ENCODE data around the gene ST6GALNAC5. TPM values are rescaled to one million over a fixed set of nuclear protein-coding genes. Genes with fewer than 3 reads are reported as not detected.
A peak's percentile ranks its signal among the peaks of the same experiment; 100 is the strongest.

ST6GALNAC5 gene
- polyA plus RNA-seq, 3 donors: not detected

DNA sequence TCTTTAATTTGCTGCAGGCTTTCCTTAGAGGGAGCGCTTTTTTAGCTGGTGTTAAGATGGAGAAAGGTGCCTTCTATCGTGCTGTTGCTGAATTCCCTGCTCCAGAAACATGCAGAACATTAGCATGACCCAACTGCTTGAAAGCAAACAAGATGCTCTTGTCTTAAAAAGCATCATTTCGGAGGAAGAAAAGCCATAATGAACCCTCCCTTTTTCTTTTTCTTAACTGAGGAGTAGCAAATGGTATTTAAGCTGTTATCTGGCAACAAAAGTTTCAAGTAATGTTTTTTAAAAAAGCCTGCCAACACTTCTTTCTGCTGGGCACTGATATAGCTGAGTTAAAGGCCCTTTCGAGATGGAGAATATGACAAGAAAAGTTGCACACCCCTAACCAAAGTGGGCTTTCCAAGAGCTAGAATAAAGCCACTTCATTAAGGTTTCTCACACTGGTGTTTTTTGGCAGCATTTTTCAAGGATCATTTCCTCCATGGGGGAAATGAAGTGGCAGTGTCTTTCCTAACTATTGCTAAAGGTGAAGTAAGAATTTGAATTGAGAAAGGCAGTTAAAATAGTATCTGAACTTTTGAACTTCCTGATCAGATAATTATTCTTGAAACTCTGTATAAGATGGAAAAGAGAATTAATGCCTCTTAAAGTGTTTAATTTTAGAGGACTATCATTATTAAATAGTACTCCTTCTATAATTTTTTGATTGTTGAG lies 38.8 kb downstream of the ST6GALNAC5 start:
- Mint-ChIP-seq H3K9me3 (peaks cover 0 to 6% (median 3%) of the 10 kb centered on the region in 7 donors), H3K27ac (peak overlapping the region in 5 of 7 donors; percentile 30 to 80 (median 54)), H3K27me3 (ENCODE audit: low read depth in 3 of 3) (no peaks in the 10 kb centered on the region), H3K36me3 (peaks cover 0 to 2% of the 10 kb centered on the region in 2 donors), H3K4me3 (peak overlapping the region in 1 of 2 donors; percentile 67), H3K4me1 (peaks cover 39% of the 10 kb centered on the region)
- peak overlapping the region; percentile 27 for H3K4me2 ChIP-seq (replicated peaks; ENCODE audit: extremely low read depth, low read length, poor library complexity, severe bottlenecking)
- no peaks in the 10 kb centered on the region for H3K79me2 ChIP-seq (ENCODE audit: insufficient read depth, low read length)
- no peaks in the 10 kb centered on the region for H3K9me3 ChIP-seq (replicated peaks in 1 of 2; ENCODE audit: control insufficient read depth in 1 of 2, insufficient read depth in 1 of 2, low read length in 2 of 2)
- no peaks in the 10 kb centered on the region for H3K27me3 ChIP-seq (ENCODE audit: control insufficient read depth in 2 of 2, insufficient read depth in 2 of 2, low read length in 2 of 2)
- no peak overlapping the region for H2AFZ ChIP-seq (ENCODE audit: insufficient read depth, low read depth, low read length, poor library complexity, severe bottlenecking)
- H3K9ac ChIP-seq (ENCODE audit: insufficient read depth, low read length, poor library complexity, severe bottlenecking): no peak overlapping the region
- DNase-seq: peak; percentile 10 to 30 (median 23)
- no peaks in the 10 kb centered on the region for H4K20me1 ChIP-seq (ENCODE audit: insufficient read depth, low read length)
- peaks cover 21 to 29% of the 10 kb centered on the region in 2 donors for H3K4me1 ChIP-seq (ENCODE audit: control insufficient read depth in 1 of 2, insufficient read depth in 2 of 2, low read length in 2 of 2)
- TF ChIP-seq, protein P1, sequence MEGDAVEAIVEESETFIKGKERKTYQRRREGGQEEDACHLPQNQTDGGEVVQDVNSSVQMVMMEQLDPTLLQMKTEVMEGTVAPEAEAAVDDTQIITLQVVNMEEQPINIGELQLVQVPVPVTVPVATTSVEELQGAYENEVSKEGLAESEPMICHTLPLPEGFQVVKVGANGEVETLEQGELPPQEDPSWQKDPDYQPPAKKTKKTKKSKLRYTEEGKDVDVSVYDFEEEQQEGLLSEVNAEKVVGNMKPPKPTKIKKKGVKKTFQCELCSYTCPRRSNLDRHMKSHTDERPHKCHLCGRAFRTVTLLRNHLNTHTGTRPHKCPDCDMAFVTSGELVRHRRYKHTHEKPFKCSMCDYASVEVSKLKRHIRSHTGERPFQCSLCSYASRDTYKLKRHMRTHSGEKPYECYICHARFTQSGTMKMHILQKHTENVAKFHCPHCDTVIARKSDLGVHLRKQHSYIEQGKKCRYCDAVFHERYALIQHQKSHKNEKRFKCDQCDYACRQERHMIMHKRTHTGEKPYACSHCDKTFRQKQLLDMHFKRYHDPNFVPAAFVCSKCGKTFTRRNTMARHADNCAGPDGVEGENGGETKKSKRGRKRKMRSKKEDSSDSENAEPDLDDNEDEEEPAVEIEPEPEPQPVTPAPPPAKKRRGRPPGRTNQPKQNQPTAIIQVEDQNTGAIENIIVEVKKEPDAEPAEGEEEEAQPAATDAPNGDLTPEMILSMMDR (IDR thresholded peaks at IDR 0.05): no peak
- H3K36me3 ChIP-seq (replicated peaks in 1 of 2; ENCODE audit: control insufficient read depth in 1 of 2, insufficient read depth in 2 of 2, low read length in 2 of 2): no peaks in the 10 kb centered on the region
- intact Hi-C loops (cut with micrococcal nuclease): no loop called here
- H3K4me3 ChIP-seq (replicated peaks in 1 of 3; ENCODE audit: low read depth in 2 of 3, low read length in 3 of 3): peak overlapping the region in 1 of 3 experiments; percentile 7
- whole genome bisulfite sequencing (ENCODE audit: insufficient coverage): 100% methylated on average over 1 of the region's 4 CpGs
- no peak overlapping the region for H3K27ac ChIP-seq (ENCODE audit: low read depth in 1 of 2, low read length in 2 of 2)

DNA sequence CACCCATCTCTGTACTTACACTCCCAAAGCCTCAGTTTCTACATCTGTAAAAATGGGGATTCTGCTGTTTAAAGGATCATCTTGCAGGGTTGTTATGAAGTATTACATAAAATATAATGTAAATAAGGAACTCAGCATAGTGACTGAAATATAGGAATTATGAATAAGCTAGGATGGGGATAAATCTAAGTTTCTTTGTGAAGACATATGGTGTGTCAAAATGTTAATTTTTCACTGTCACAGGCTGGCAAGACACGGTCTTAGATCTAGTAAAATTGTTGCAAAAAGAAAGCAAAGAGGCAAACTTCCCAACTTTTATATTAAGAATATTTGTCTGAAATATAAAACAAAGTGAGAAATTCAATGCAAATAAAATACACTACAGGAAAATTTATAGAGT lies 42.0 kb downstream of the ST6GALNAC5 start:
- H3K27me3 Mint-ChIP-seq (ENCODE audit: low read depth in 3 of 3): peaks cover 0 to 3% (median 3%) of the 10 kb centered on the region in 3 donors
- peaks cover 21 to 29% of the 10 kb centered on the region in 2 donors for H3K4me1 ChIP-seq (ENCODE audit: control insufficient read depth in 1 of 2, insufficient read depth in 2 of 2, low read length in 2 of 2)
- no peak overlapping the region for H3K9ac ChIP-seq (ENCODE audit: insufficient read depth, low read length, poor library complexity, severe bottlenecking)
- no peak overlapping the region for H3K4me3 Mint-ChIP-seq
- intact Hi-C loops (cut with micrococcal nuclease): no loop called here
- H3K9me3 Mint-ChIP-seq: peaks cover 0 to 16% (median 4%) of the 10 kb centered on the region in 7 donors
- peaks cover 37% of the 10 kb centered on the region for H3K4me1 Mint-ChIP-seq
- no peaks in the 10 kb centered on the region for H4K20me1 ChIP-seq (ENCODE audit: insufficient read depth, low read length)
- H3K79me2 ChIP-seq (ENCODE audit: insufficient read depth, low read length): no peaks in the 10 kb centered on the region
- no peak overlapping the region for H3K4me2 ChIP-seq (replicated peaks; ENCODE audit: extremely low read depth, low read length, poor library complexity, severe bottlenecking)
- H3K36me3 ChIP-seq (replicated peaks in 1 of 2; ENCODE audit: control insufficient read depth in 1 of 2, insufficient read depth in 2 of 2, low read length in 2 of 2): no peaks in the 10 kb centered on the region
- WGBS (ENCODE audit: insufficient coverage): no CpG with 5 or more reads among the region's 1 CpG
- no peak overlapping the region for H3K27ac Mint-ChIP-seq
- H3K9me3 ChIP-seq (replicated peaks in 1 of 2; ENCODE audit: control insufficient read depth in 1 of 2, insufficient read depth in 1 of 2, low read length in 2 of 2): no peaks in the 10 kb centered on the region
- no peak overlapping the region for H2AFZ ChIP-seq (ENCODE audit: insufficient read depth, low read depth, low read length, poor library complexity, severe bottlenecking)
- TF ChIP-seq, protein P1 (IDR thresholded peaks at IDR 0.05): no peak
- H3K36me3 Mint-ChIP-seq: peaks cover 0 to 2% of the 10 kb centered on the region in 2 donors
- H3K27ac ChIP-seq (ENCODE audit: low read depth in 1 of 2, low read length in 2 of 2): no peak overlapping the region
- H3K27me3 ChIP-seq (ENCODE audit: control insufficient read depth in 2 of 2, insufficient read depth in 2 of 2, low read length in 2 of 2): no peaks in the 10 kb centered on the region
- no peak for DNase-seq
- no peak overlapping the region for H3K4me3 ChIP-seq (replicated peaks in 1 of 3; ENCODE audit: low read depth in 2 of 3, low read length in 3 of 3)
